GM06990 (cell line): ENCODE results near the gene E2F4.

ENCODE experiments used
- DNase-seq: peaks from one replicate; pipeline ENCODE4 v3.0.0-alpha.2; 2011; ENCODE audit not compliant: insufficient read length; ENCODE audit errors: extremely low read depth
- H3K27me3 ChIP-seq: replicated peaks from 2 replicates; pipeline ENCODE4 v1.6.0; 2011; ENCODE audit warnings: low read length; ENCODE audit not compliant: control insufficient read depth, insufficient read depth
- H3K36me3 ChIP-seq: 2 replicates; pipeline ENCODE4 v1.5.1; 2011; ENCODE audit warnings: low read length; ENCODE audit not compliant: control insufficient read depth, insufficient read depth
- H3K4me3 ChIP-seq: replicated peaks from 2 replicates; pipeline ENCODE4 v1.5.1; 2011; ENCODE audit warnings: low read depth, mild to moderate bottlenecking, control low read depth, low read length
- TF ChIP-seq, protein P1 (sequence below): IDR thresholded peaks from 2 replicates; pipeline ENCODE4 v1.5.1; 2011; ENCODE audit warnings: low read length, control low read depth, mild to moderate bottlenecking, inconsistent platforms; ENCODE audit not compliant: insufficient read depth, poor library complexity, severe bottlenecking

The E2F4 gene

DNA sequence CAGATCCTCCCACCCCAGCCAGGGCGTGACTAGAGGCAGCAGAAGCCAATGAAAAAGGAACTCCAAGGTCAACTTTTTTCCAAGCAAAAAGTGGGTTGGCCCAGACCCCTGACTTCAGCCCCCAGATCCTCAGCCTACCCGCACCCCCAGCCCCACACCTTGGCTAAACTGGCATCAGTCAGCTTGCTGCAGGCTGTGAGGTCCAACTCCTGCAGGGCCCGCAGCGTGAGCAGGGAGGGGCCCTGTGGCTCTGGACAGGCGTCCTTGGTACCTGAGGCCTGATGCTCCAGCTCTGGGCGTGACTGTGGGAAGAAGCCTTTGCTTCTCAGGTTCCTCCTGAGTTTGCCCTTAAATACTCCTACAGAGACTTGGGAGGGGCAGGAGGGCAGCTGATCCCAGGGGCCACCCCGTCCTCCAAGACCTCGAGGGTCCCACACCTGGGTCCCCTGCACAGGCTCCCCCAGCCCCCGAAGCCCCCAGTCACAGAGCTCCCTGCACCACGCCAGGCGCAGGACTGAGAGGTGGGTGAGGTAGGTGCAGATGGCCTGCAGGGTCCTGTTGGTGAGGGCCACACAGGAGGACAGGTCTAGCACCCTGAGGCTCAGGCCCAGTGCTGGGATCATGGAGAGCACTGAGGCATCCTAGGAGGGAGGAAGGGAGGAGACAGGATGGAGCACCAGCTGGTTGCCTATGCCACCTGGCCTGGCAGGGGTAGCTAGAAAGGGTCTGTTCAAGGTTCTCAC, 16.4 kb downstream of the E2F4 start:
- Histone ChIP-seq H3K4me3 (no peak overlapping the region), H3K36me3 (peaks cover 12% of the 10 kb centered on the region), H3K27me3 (no peaks in the 10 kb centered on the region)
- DNase-seq = no peak
- TF ChIP-seq, protein P1, sequence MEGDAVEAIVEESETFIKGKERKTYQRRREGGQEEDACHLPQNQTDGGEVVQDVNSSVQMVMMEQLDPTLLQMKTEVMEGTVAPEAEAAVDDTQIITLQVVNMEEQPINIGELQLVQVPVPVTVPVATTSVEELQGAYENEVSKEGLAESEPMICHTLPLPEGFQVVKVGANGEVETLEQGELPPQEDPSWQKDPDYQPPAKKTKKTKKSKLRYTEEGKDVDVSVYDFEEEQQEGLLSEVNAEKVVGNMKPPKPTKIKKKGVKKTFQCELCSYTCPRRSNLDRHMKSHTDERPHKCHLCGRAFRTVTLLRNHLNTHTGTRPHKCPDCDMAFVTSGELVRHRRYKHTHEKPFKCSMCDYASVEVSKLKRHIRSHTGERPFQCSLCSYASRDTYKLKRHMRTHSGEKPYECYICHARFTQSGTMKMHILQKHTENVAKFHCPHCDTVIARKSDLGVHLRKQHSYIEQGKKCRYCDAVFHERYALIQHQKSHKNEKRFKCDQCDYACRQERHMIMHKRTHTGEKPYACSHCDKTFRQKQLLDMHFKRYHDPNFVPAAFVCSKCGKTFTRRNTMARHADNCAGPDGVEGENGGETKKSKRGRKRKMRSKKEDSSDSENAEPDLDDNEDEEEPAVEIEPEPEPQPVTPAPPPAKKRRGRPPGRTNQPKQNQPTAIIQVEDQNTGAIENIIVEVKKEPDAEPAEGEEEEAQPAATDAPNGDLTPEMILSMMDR = no peak

DNA sequence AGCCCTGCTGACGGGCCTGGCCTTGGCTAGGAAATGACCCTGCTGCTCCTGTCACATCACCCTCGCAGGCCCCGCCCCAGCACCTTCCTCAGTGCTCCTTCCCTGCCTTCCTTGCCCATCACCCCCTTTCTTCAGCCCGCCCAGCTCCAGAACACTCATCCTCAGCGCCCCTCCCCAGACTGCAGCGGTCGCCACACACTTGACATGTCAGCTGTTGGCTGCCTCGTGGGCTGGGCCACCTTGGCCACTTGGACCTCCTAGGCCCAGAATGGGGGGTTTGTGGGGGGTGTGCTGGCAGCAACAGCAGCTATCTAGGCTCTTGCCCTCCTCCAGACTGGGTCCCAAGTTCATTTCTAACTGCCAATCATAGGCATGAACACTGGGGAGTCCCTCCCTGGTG, 17.6 kb downstream of the E2F4 start:
- no peak overlapping the region for H3K4me3 ChIP-seq
- H3K27me3 ChIP-seq = no peaks in the 10 kb centered on the region
- H3K36me3 ChIP-seq = peaks cover 4% of the 10 kb centered on the region
- DNase-seq = no peak
- TF ChIP-seq, protein P1 = no peak

DNA sequence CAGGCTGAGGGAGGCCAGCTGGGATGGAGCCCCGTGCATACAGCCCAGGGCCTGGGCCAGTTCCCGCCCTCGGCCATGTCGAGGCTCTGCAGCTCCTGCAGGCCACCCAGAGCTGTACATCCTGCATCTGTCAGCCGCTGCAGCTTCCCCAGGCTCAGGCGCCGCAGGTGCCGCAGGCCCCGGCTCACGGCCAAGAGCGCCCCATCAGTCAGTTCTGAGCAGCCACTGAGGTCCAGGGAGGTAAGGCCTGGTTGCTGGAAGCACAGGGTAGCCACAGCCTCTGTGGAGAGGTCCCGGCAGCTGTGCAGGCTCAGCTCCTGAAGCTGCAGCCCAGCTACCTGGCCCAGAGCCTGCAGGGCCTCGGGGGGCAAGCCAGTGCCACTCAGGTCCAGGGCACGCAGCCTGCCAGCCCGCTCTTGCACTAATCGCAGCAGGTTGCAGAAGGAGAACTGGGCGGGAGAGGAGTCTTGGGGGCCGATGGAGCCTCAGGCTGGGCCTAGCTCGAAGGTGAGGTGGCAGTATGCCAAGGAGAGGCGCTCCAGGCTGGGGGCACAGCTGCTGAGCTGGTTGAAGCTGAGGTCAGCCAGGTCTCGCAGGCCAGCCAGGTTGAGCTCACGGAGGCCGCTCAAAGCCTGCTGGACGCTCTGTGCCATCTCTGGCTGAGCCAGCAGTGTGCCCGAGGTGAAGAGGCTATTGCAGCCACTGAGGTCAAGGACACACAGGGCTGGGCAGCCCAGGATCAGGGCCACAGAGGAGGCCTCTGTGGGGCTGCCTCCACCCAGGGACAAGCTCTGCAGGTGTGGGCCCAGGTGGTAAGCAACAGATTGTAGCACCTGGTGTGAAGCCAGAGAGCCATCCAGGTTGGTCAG, 18.3 kb downstream of the E2F4 start:
- Histone ChIP-seq H3K36me3 (peaks cover 4% of the 10 kb centered on the region), H3K4me3 (no peak overlapping the region), H3K27me3 (no peaks in the 10 kb centered on the region)
- no peak for DNase-seq
- TF ChIP-seq, protein P1 = no peak

DNA sequence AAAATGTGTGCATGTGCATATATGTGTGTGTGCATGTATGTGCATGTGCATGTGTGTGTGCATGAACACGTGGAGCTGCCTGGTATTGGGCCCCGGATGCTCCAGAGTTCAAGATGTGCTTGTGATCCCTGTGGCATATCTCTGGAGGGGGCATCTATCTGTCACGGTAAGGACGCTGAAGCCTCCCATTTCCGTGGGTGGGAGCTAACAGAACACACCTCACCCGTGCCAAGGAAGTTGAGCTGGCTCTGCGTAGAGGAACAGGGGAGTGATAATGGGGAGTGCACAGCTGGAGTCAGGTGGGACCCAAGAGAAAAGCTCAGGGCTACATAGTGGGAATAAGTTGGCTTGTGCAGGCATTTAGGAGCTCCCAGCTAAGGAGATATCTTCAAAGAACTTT, 19.7 kb downstream of the E2F4 start:
- no peak overlapping the region for H3K4me3 ChIP-seq
- H3K36me3 ChIP-seq = peaks cover under 1% of the 10 kb centered on the region; the same call in 1 of the 2 replicates
- TF ChIP-seq, protein P1 = no peak
- no peak for DNase-seq
- H3K27me3 ChIP-seq = no peaks in the 10 kb centered on the region

DNA sequence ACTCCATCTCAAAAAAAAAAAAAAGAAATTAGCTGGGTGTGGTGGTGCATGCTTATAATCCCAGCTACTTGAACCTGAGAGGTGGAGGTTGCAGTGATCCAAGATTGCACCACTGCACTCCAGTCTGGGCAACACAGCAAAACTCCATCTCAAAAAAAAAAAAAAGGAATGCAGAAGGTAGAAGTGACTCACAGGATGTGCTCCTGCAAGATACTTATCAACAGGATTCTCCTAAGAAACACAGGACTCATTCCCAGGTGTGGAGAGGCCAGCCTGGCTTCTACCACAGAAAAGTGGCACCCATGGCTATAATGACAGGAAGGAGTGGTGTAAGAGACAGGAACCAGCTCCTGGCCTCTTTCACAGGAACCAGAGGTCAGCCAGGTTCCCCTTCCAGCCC, 20.8 kb downstream of the E2F4 start:
- Histone ChIP-seq H3K36me3 (no peaks in the 10 kb centered on the region; the same call in 1 of the 2 replicates), H3K27me3 (no peaks in the 10 kb centered on the region), H3K4me3 (no peak overlapping the region)
- TF ChIP-seq, protein P1 = no peak
- no peak for DNase-seq
